GM08714 (cell line): Measurements from ENCODE around the gene PANX2.

ENCODE experiments used
- H3K4me3 ChIP-seq: fragments of 200-500 bp; sonication (Bioruptor generic); 2 replicates; pipeline ENCODE4 v1.5.1; 2014; ENCODE audit warnings: mild to moderate bottlenecking, low read length, inconsistent platforms
- ZNF274 ChIP-seq: IDR thresholded peaks from 2 replicates; pipeline ENCODE4 v1.6.1; 2012; ENCODE audit warnings: mild to moderate bottlenecking, low read depth, low read length

PANX2 gene

GRCh38 chr22:50173311-50173982, 2.9 kb downstream of the PANX2 start:
- no peak for TF ChIP-seq ZNF274

GRCh38 chr22:50173983-50174355, 3.4 kb downstream of the PANX2 start:
- no peak for TF ChIP-seq ZNF274
- H3K4me3 ChIP-seq = no peak overlapping the region

More at GRCh38 chr22:50173311-50173982, 2.9 kb downstream of the PANX2 start:
- H3K4me3 ChIP-seq = no peak overlapping the region

DNA sequence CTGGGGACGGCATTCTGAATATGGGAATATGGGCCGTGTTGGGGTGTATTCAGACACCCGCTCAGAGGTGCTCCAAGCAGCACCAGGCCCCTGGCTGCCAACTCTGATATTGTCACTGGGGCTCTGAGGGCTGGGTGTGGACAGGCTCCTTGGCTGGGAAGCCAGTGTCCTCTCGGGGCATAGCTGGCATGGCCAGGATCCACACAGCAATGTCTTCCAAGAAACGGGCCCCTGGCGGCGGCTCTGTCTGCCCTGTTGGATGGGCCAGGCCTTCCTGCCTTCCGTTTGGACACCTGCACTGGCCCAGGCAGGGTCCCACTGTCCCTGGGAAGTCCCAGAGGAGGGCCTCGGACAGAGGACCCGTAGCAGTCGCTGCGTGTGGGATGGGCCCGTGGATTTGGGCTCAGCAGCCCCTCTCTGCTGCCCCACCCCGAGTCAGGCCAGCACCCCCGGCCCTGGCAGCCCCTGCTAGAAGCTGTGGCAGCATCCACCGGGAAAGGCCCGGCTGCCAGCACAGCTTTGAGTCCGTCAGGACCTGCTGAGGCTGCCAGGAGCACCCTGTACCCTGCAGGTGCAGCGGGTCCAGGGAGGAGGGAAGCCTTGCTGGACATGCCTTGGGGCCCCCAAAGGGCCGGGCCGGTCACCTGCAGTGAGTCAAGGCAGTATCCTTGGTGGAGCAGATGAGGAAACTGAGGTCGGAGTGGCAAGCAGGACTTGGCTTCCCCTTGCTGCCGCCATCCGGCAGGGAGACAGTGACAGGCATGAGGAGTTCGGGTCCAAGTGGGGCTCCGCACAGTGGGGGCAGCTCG, 4.1 kb downstream of the PANX2 start:
- TF ChIP-seq ZNF274 = no peak
- H3K4me3 ChIP-seq = no peak overlapping the region

DNA sequence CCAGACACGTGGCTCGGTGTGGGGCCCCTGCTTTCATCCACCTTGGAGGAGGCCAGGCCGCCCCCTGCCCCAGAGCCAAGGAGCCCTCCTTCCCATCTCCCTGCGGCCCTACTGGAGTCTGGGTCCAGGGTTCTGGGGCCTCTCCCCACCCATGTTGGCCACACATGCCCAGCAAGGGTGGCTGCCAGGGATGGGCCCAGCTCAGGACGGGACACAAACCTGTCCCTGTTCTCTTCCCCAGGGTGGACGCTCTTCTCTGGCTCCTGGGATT, 4.6 kb downstream of the PANX2 start:
- TF ChIP-seq ZNF274 = no peak

GRCh38 chr22:50175921-50176849, 5.7 kb downstream of the PANX2 start:
- no peak overlapping the region for H3K4me3 ChIP-seq
- no peak for TF ChIP-seq ZNF274

More for the DNA sequence above, 4.6 kb downstream of the PANX2 start:
- H3K4me3 ChIP-seq = no peak overlapping the region

DNA sequence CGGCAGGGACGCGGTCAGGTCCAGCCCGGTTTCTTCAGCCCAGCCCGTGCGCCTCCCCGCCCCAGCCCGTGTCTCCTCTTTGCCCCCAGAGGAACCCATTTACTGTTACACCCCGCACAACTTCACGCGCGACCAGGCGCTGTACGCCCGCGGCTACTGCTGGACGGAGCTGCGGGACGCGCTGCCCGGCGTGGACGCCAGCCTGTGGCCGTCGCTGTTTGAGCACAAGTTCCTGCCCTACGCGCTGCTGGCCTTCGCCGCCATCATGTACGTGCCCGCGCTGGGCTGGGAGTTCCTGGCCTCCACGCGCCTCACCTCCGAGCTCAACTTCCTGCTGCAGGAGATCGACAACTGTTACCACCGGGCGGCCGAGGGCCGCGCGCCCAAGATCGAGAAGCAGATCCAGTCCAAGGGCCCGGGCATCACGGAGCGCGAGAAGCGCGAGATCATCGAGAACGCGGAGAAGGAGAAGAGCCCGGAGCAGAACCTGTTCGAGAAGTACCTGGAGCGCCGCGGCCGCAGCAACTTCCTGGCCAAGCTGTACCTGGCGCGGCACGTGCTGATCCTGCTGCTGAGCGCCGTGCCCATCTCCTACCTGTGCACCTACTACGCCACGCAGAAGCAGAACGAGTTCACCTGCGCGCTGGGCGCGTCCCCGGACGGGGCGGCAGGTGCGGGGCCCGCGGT, 6.5 kb downstream of the PANX2 start:
- no peak for TF ChIP-seq ZNF274

DNA sequence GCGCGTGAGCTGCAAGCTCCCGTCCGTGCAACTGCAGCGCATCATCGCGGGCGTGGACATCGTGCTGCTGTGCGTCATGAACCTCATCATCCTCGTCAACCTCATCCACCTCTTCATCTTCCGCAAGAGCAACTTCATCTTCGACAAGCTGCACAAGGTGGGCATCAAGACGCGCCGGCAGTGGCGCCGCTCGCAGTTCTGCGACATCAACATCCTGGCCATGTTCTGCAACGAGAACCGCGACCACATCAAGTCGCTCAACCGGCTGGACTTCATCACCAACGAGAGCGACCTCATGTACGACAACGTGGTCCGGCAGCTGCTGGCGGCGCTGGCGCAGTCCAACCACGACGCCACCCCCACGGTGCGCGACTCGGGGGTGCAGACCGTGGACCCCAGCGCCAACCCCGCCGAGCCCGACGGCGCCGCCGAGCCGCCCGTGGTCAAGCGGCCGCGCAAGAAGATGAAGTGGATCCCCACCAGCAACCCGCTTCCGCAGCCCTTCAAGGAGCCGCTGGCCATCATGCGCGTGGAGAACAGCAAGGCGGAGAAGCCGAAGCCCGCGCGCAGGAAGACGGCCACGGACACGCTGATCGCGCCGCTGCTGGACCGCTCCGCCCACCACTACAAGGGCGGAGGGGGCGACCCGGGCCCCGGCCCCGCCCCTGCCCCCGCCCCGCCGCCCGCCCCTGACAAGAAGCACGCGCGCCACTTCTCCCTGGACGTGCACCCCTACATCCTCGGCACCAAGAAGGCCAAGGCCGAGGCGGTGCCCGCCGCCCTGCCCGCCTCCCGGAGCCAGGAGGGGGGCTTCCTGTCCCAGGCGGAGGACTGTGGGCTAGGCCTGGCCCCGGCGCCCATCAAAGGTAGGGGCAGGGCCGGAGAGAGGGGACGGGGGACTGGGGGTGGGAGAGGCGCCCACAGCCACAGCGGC, 7.3 kb downstream of the PANX2 start:
- no peak overlapping the region for H3K4me3 ChIP-seq
- TF ChIP-seq ZNF274 = no peak

More for the DNA sequence above, 6.5 kb downstream of the PANX2 start:
- H3K4me3 ChIP-seq = no peak overlapping the region

- no peak overlapping the region for H3K4me3 ChIP-seq
- TF ChIP-seq ZNF274 = no peak
These were observed 7.9 kb downstream of the PANX2 start for GRCh38 chr22:50178471-50178864.

DNA sequence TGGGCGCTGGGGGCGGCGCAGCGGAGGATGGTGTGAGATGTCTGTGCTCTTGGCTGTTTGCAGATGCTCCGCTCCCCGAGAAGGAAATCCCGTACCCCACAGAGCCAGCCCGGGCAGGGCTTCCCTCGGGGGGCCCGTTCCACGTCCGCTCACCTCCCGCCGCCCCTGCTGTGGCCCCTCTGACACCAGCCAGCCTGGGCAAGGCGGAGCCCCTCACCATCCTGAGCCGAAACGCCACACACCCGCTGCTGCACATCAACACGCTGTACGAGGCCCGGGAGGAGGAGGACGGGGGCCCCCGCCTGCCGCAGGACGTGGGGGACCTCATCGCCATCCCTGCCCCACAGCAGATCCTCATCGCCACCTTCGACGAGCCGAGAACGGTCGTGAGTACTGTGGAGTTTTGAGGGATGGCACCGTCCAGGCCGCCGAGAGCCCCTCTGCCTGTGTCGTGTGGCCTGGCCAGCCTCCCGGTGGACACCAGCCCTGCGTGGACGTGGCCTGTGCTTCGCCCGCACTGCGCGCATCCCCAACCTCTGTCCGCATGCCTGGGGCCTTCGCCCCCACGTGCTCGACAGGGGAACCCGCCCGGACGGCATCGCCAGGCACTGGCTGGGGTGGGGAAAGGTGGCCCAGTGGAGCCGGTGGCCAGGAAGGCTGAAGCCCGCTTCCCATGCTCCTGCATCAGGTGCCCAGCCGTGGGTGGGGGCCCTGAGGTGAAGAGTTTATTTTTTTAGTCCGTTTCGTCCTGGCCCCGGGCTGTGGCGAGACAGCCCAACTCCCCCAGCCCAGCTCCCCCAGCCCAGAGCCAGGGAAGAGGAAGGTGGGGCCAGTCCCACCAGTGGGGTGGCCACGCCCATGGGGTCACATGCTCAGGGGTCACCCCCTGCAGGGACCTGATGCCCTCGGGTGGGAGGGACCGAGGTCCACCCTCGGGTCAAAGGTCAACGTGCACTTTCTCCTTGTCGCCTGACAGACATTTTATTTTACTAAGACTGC, 8.6 kb downstream of the PANX2 start:
- no peak for TF ChIP-seq ZNF274

GRCh38 chr22:50179937-50180726, 9.6 kb downstream of the PANX2 start:
- no peak overlapping the region for H3K4me3 ChIP-seq
- no peak for TF ChIP-seq ZNF274

More for the DNA sequence above, 8.6 kb downstream of the PANX2 start:
- H3K4me3 ChIP-seq = no peak overlapping the region
